NCI-H1048 (cell line): ENCODE results near the gene CSNK2A1.
"Not testable (repeated sequence)": the region's sequence is repeated elsewhere in the genome, so short reads cannot be mapped to it uniquely, and the experiment has no call there.

Source experiments
- DNase-seq: peaks from one replicate; lab custom pipeline; 2025; lab: John Stamatoyannopoulos, UW

Gene CSNK2A1

DNA sequence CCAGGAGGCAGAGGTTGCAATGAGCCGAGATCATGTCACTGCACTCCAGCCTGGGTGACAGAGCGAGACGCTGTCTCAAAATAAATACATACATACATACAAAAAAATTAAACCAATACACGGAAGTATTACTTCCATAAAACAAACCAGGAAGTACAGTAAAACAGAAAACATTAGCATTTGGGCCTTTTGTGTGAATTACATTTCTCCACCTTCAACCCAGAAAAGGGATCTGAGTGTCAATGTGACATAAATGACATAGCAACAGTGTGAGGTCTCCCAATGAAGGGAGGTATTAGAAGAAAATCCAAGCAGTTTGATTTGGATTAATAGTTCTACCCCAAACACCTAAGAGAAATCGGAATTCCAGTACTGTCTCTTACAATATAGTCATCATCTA is 10.1 kb downstream of the CSNK2A1 start:
- DNase-seq = no peak

GRCh38 chr20:532530-532929 is 11.1 kb downstream of the CSNK2A1 start:
- DNase-seq = no peak

GRCh38 chr20:531608-532007 is 12.0 kb downstream of the CSNK2A1 start:
- DNase-seq = no peak

DNA sequence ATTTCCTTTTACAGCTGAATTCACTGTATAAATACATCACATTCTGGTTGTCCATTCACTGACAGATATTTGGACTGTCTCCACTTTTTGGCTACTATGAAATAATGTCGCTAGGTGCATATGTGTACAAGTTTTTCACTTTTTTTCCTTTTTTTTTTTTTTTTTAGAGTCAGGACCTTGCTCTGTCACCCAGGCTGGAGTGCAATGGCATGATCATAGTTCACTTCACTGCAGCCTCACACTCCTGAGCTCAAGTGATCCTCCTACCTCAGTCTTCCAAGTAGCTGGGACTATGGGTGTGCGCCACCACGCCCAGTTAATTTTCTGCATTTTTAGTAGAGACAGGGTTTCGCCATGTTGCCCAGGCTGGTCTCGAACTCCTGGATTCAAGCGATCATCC is 13.3 kb downstream of the CSNK2A1 start:
- DNase-seq = no peak

GRCh38 chr20:528923-529604 is 14.5 kb downstream of the CSNK2A1 start:
- no peak for DNase-seq

DNA sequence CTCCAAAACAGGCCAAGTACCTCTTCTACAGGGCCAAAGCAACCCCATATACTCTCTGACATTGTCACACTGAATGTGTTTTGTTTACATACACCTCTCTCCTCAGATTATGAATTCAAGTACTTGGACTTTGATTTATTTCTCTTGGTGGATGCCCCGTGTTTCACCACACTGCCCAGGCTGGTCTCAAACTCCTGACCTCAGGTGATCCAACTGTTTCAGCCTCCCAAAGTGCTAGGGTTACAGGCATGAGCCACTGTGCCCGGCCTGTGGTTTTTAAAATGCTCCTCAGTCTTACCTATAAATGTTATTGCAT is 16.1 kb downstream of the CSNK2A1 start:
- DNase-seq = no peak

DNA sequence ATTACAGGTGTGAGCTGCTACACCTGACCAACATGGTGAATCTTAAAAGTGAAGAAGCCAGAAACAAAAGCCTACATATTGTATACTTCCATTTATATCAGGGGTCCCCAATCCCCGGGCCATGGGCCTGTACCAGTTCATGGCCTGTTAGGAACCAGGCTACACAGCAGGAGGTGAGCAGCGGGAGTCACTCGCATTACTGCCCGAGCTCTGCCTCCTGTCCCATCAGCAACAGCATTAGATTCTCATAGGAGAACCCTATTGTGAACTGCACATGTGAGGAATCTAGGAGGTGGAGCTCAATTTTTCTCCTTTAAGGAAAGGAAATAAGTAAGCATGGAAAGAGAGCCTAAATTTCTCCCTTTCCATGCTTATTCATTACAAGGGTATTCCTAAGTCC is 21.7 kb downstream of the CSNK2A1 start:
- DNase-seq = no peak

GRCh38 chr20:519999-520398 is 23.6 kb downstream of the CSNK2A1 start:
- no peak for DNase-seq

GRCh38 chr20:517221-517620 is 26.4 kb downstream of the CSNK2A1 start:
- no peak for DNase-seq

DNA sequence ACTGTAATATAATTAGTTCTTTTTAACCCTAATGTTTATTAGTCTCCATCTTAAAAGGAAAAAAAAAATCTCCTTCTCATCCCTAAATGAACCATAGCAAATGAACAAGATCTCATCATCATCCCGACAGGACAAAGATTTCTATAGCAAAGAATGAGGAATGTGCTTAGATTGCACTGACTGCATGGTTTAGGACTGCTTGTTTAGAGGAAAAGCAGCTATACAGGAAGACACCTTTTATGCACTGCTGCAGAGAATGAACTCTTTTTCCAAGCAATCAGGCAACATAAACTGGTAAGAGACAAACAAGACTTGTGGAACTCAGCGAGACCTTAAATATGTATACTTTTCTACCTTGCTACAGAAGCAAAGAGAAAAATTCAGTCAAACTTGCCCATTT is 26.8 kb downstream of the CSNK2A1 start:
- no peak for DNase-seq

GRCh38 chr20:515696-516095 is 27.9 kb downstream of the CSNK2A1 start:
- no peak for DNase-seq

GRCh38 chr20:513429-513828 is 30.2 kb downstream of the CSNK2A1 start:
- no peak for DNase-seq

DNA sequence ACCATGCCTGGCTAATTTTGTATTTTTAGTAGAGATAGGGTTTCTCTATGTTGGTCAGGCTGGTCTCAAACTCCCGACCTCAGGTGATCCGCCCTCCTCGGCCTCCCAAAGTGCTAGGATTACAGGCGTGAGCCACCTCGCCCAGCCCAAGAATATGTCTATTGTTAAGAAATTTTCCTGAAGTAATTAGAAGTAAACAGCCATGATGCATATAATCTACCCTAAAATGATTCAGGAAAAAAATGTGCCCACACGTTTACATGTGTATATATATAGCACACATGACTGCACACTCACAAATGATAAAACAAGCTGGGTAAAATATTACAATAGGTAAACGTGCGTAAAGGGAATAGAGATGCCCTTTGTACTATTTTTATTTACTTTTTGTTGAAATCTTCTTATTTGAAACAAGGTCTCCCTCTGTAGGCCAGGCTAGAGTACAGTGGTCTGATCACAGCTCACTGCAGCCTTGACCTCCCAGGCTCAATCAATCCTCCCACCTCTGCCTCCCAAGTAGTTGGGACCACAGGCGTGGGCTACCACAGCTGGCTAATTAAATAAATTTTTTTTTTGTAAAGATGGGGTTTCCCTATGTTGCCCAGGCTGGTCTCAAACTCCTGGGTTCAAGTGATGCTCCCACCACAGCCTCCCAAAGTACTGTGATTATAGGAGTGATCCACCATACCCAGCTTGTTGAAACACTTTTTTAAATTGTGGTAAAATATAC is 33.1 kb downstream of the CSNK2A1 start:
- not testable (repeated sequence) for DNase-seq

DNA sequence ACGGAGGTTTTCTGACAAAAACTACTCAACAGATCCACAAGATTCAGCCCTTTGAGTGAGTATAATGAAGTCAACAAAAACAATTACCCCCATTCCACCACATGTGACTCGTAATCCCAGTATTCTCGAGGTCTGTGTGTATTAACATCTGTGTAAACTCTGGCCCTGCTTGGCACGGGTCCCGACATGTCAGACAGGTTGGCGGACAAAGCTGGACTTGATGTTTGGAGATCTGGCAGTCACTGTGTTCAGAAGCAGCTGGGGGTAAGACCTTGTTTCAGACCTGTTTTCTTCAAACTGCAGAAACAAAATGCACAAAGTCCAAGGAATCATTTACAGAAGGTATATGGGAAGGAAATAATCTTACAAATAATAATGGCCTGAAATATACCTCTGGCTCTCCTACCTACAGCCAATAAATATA is 35.2 kb downstream of the CSNK2A1 start:
- DNase-seq = not testable (repeated sequence)

DNA sequence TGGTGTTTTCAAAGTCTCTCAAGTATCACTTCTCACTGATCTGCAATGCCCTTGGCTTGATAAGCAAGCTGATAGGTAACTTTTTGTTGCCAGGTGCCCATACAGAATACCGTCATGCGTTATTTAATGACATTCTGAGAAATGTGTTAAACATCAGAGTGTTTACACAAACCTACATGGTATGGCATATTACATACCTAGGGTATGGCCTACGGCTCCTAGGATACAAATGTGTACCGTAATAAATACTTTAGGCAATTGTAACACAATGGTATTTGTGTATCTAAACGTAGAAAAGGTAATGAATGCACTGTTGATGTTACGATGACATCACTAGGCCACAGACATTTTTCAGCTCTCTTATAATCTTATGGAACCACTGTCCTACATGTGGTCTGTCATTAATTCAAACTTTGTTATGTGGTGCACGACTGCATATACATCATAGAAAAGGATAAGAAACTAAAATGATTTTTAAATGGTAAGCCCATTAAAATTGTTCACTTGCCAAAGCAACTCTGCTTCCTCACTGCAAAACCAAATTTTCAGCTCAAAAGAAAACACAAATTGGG is 35.7 kb downstream of the CSNK2A1 start:
- no peak for DNase-seq

DNA sequence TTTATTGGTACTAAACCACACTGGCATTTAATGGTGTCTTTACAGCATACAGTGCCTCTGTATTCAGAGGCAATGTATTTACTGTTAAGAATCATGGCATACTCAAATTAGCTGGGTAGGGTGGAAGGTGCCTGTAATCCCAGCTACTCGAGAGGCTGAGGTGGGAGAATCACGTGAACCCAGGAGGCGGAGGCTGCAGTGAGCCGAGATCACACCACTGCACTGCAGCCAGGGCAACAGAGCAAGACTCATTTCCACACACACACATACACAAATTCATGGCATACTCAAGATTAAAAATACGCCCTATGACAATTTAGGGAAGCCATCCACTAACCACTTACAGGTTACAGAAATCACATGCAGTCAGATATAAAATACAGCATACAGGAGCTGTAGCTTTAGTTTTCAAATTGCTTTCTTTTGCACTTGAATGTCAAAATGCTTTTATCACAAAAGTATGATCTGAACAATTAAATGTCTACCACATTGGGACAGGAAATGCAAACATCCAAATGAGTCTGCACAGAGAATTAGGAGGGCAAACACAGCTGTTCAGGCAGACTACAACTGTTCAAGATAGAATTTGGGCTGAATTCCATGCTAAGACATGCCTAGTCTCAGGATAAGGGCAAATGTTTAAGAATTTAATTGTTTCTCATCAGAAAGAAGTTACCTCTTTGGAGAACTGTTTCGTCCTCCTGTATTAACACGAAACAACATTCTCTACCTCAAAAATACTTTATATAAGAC is 36.4 kb downstream of the CSNK2A1 start:
- no peak for DNase-seq

DNA sequence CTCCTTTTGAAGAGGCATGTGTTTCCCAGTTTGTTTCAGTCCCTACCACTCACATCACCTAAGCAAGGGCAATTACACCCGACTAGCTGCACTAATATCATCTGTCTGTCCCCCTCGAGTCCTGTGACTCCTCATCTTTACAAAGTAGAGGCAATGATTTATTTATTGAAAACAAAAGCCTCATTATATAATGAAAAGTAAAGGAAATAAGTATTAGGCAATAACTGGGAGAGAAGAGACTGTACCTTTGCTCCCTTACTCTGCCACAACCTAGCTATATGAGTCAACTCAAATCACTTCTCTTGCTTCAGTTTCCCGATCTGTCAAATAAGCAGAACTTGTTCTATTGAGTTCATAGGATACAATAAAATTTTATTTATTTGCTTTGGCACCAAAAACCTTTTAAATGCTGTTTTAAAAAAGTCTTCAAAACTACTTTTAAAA is 38.9 kb downstream of the CSNK2A1 start:
- DNase-seq = no peak

GRCh38 chr20:503048-503737 is 40.4 kb downstream of the CSNK2A1 start:
- DNase-seq = no peak

- DNase-seq = no peak
Measured at GRCh38 chr20:497979-498378, 45.6 kb downstream of the CSNK2A1 start.

DNA sequence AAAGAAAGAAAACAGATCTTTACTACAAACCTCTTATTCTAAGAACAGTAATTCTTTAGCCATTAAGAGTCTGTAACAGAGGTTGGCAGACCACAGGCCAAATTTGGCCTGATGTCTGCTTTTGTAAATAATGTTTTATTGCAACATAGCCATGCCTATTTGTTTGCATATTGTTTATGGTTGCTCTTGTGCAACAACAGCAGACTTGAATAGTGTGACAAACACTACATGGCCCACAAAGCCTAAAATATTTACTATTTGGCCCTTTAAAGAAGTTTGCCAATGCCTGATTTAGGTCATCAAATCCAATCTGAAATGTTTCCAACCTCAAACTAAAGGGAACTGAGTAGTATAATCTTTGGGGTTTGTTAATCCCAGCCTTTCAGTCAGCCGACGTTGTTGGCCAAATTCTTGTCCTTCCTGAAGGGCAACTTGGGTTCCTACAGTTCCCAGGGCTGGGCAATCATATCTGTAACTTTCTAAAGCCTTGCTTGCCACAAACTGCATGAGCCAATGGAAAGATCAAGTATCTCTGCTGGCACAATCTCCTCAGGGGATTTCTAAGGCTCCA is 47.4 kb downstream of the CSNK2A1 start:
- DNase-seq = no peak

DNA sequence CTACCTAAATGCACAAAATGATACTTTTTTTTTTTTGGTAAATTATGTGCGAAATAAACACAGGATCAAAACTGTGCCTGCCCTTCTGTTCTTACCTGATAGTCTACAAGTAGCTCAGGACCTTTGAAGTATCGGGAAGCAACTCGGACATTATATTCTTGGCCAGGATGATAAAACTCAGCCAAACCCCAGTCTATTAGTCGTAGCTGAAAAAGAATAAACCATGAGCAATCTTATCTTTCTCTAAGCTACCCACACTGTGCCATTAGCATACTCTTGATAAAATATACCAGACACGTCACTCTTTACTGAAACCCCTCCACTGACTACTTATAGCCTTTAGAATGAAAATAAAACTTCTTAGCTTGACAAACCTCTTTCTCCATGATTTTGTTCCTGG is 51.4 kb downstream of the CSNK2A1 start:
- DNase-seq = no peak

DNA sequence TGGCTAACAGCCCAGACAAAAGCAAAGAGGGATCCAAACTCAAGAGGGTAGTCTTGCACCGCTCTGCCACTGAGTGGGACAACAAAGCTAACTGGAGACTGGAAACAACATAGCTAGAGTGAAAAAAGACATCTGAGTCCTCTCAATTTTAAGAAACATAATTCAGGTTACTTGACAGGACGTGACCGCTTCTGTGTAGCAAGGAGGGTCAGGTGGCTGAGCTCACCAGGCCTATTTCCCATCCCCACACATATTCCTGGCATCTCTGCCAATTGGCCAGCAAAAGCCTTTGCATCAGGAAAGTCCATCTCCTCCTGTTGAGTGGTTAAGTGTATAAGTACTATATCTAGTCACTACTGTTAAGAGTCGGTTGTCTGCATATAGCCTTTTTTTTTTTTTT is 55.9 kb downstream of the CSNK2A1 start:
- no peak for DNase-seq
